Spinal cord (tissue), 10 donors: Measurements from ENCODE around the gene MTHFD1. TPM values are rescaled to one million over a fixed set of nuclear protein-coding genes. Genes with fewer than 3 reads are reported as not detected.

Source experiments
- DNase-seq, 6 donors: peaks; one replicate each; pipeline versions ENCODE4 v3.0.0 to v3.0.0-alpha.2; 2013 to 2015; ENCODE audit warnings: low spot score in 6 of 6, low read depth in 4 of 6
- H3K27ac ChIP-seq: one replicate; pipeline ENCODE4 v1.5.1; 2013; ENCODE audit warnings: low read depth, low read length, control low read depth
- H3K27me3 ChIP-seq: one replicate; pipeline ENCODE4 v1.6.1; 2013; ENCODE audit warnings: low read length; ENCODE audit not compliant: control insufficient read depth, insufficient read depth
- H3K36me3 ChIP-seq: one replicate; pipeline ENCODE4 v1.6.1; 2013; ENCODE audit warnings: low read length; ENCODE audit not compliant: control insufficient read depth, insufficient read depth
- H3K4me1 ChIP-seq: one replicate; pipeline ENCODE4 v1.6.1; 2013; ENCODE audit warnings: low read length; ENCODE audit not compliant: control insufficient read depth, insufficient read depth
- H3K4me3 ChIP-seq: one replicate; pipeline ENCODE4 v1.5.1; 2013; ENCODE audit warnings: low read depth, low read length, control low read depth
- H3K9me3 ChIP-seq: one replicate; pipeline ENCODE4 v1.6.1; 2013; ENCODE audit warnings: low read length; ENCODE audit not compliant: control insufficient read depth, insufficient read depth
- WGBS: methylation state at CpG from one replicate; pipeline ENCODE4 v1.1.5; 2013; ENCODE audit warnings: missing lambda C conversion rate; ENCODE audit not compliant: insufficient coverage; 5-methylcytosine and 5-hydroxymethylcytosine counted together
- polyA plus RNA-seq, 2 donors: library from polyadenylated mRNA; unstranded; fragments of 120-200 nt; gene quantifications; one replicate each; pipeline ENCODE4 v1.2.1, GENCODE V29; 2013; ENCODE audit not compliant: insufficient read length in 2 of 2
- total RNA-seq, 2 donors: library from RNA; depleted of rRNA in 1 of 2; stranded (reverse); fragments of 120-200 nt in 1 of 2; fragments of >200 nt in 1 of 2; gene quantifications; one replicate each; pipeline versions ENCODE4 v1.2.3 to v1.2.4, GENCODE V29; 2013 to 2014
- donor health status: healthy.

Gene MTHFD1
- total and polyA plus RNA-seq, 4 donors: 30.4 to 83.3 (median 53.1) TPM

- Histone ChIP-seq H3K27ac (no peak overlapping the region), H3K4me3 (no peak overlapping the region), H3K27me3 (no peaks in the 10 kb centered on the region), H3K4me1 (no peaks in the 10 kb centered on the region), H3K9me3 (no peaks in the 10 kb centered on the region), H3K36me3 (no peaks in the 10 kb centered on the region)
- WGBS: 89% methylated on average over 2 of the region's 8 CpGs
- no peak for DNase-seq
These were observed 87.6 kb downstream of the MTHFD1 start for GRCh38 chr14:64475585-64476273.

- Histone ChIP-seq H3K27ac (no peak overlapping the region), H3K36me3 (no peaks in the 10 kb centered on the region), H3K4me1 (no peaks in the 10 kb centered on the region), H3K9me3 (no peaks in the 10 kb centered on the region), H3K27me3 (no peaks in the 10 kb centered on the region), H3K4me3 (no peak overlapping the region)
- WGBS: 97% methylated on average over 5 of the region's 8 CpGs
- no peak for DNase-seq
These were observed 88.3 kb downstream of the MTHFD1 start for GRCh38 chr14:64476438-64476837.

- peak in 2 of 6 donors; percentile 48 to 78 for DNase-seq
- Histone ChIP-seq H3K4me3 (no peak overlapping the region), H3K27ac (no peak overlapping the region), H3K9me3 (no peaks in the 10 kb centered on the region), H3K4me1 (no peaks in the 10 kb centered on the region), H3K27me3 (no peaks in the 10 kb centered on the region), H3K36me3 (no peaks in the 10 kb centered on the region)
These were observed 90.6 kb downstream of the MTHFD1 start for GRCh38 chr14:64478634-64479250.

- Histone ChIP-seq H3K4me1 (no peaks in the 10 kb centered on the region), H3K27me3 (no peaks in the 10 kb centered on the region), H3K36me3 (peaks cover 19% of the 10 kb centered on the region), H3K27ac (no peak overlapping the region), H3K4me3 (no peak overlapping the region), H3K9me3 (no peaks in the 10 kb centered on the region)
- no peak for DNase-seq
- WGBS: 100% methylated on average over 4 of the region's 5 CpGs
These were observed 100.5 kb downstream of the MTHFD1 start for GRCh38 chr14:64488590-64489099.

- Histone ChIP-seq H3K9me3 (no peaks in the 10 kb centered on the region), H3K4me1 (no peaks in the 10 kb centered on the region), H3K4me3 (no peak overlapping the region), H3K27me3 (no peaks in the 10 kb centered on the region), H3K27ac (no peak overlapping the region), H3K36me3 (peaks cover 15% of the 10 kb centered on the region)
- no CpG with 5 or more reads among the region's 2 CpGs for WGBS
- no peak for DNase-seq
These were observed 103.5 kb downstream of the MTHFD1 start for GRCh38 chr14:64491637-64492036.

- no CpG with 5 or more reads among the region's 3 CpGs for WGBS
- H3K27ac ChIP-seq: no peak overlapping the region
These were observed 105.3 kb downstream of the MTHFD1 start for GRCh38 chr14:64493455-64493854.

GRCh38 chr14:64495252-64495651, 107.1 kb downstream of the MTHFD1 start:
- H3K27ac ChIP-seq: no peak overlapping the region
- no peak overlapping the region for H3K4me3 ChIP-seq
- no peaks in the 10 kb centered on the region for H3K4me1 ChIP-seq
- no peaks in the 10 kb centered on the region for H3K27me3 ChIP-seq
- DNase-seq: no peak
- H3K36me3 ChIP-seq: no peaks in the 10 kb centered on the region
- no peaks in the 10 kb centered on the region for H3K9me3 ChIP-seq

More at GRCh38 chr14:64493455-64493854, 105.3 kb downstream of the MTHFD1 start:
- DNase-seq: no peak
- H3K9me3 ChIP-seq: no peaks in the 10 kb centered on the region
- no peak overlapping the region for H3K4me3 ChIP-seq
- no peaks in the 10 kb centered on the region for H3K4me1 ChIP-seq
- H3K27me3 ChIP-seq: no peaks in the 10 kb centered on the region
- peaks cover 8% of the 10 kb centered on the region for H3K36me3 ChIP-seq

GRCh38 chr14:64496764-64497163, 108.6 kb downstream of the MTHFD1 start:
- H3K4me1 ChIP-seq: peaks cover 4% of the 10 kb centered on the region
- no peak overlapping the region for H3K4me3 ChIP-seq
- no peaks in the 10 kb centered on the region for H3K9me3 ChIP-seq
- no peak overlapping the region for H3K27ac ChIP-seq
- H3K27me3 ChIP-seq: no peaks in the 10 kb centered on the region
- no peaks in the 10 kb centered on the region for H3K36me3 ChIP-seq
- DNase-seq: no peak

- Histone ChIP-seq H3K4me1 (peaks cover 7% of the 10 kb centered on the region), H3K27ac (no peak overlapping the region), H3K27me3 (no peaks in the 10 kb centered on the region), H3K4me3 (no peak overlapping the region), H3K36me3 (peaks cover 2% of the 10 kb centered on the region), H3K9me3 (no peaks in the 10 kb centered on the region)
- DNase-seq: no peak
- WGBS: no CpG with 5 or more reads among the region's 1 CpG
These were observed 111.9 kb downstream of the MTHFD1 start for GRCh38 chr14:64500088-64500487.
